Hepatocyte (in vitro differentiated cells): ENCODE data around the gene COL4A3. TPM values are rescaled to one million over a fixed set of nuclear protein-coding genes. Genes with fewer than 3 reads are reported as not detected.
A peak's percentile ranks its signal among the peaks of the same experiment; 100 is the strongest.

Experiments used
- DNase-seq: peaks from one replicate; pipeline ENCODE4 v3.0.0-alpha.2; 2016; ENCODE audit warnings: low spot score
- H2AFZ ChIP-seq: fragments of 200-600 bp; sonication (generic); 2 replicates; pipeline ENCODE4 v1.6.0; 2016; ENCODE audit warnings: antibody characterized with exemption, mild to moderate bottlenecking
- H3K27ac ChIP-seq: fragments of 200-600 bp; sonication (generic); 2 replicates; pipeline ENCODE4 v1.5.1; 2016; ENCODE audit warnings: mild to moderate bottlenecking
- H3K27me3 ChIP-seq: fragments of 200-600 bp; sonication (generic); 2 replicates; pipeline ENCODE4 v1.6.1; 2016
- H3K36me3 ChIP-seq: fragments of 200-600 bp; sonication (generic); replicated peaks from 2 replicates; pipeline ENCODE4 v1.5.1; 2016; ENCODE audit warnings: low read depth; ENCODE audit not compliant: insufficient read depth
- H3K4me1 ChIP-seq: fragments of 200-600 bp; sonication (generic); 2 replicates; pipeline ENCODE4 v1.5.1; 2016; ENCODE audit warnings: mild to moderate bottlenecking, moderate library complexity; ENCODE audit not compliant: insufficient read depth
- H3K4me2 ChIP-seq: fragments of 200-600 bp; sonication (generic); 2 replicates; pipeline ENCODE4 v1.6.0; 2016
- H3K4me3 ChIP-seq: fragments of 200-600 bp; sonication (generic); 2 replicates; pipeline ENCODE4 v1.5.1; 2016; ENCODE audit warnings: mild to moderate bottlenecking
- H3K79me2 ChIP-seq: fragments of 200-600 bp; sonication (generic); 2 replicates; pipeline ENCODE4 v1.6.0; 2017; ENCODE audit warnings: mild to moderate bottlenecking
- H3K9me2 ChIP-seq: fragments of 200-600 bp; sonication (generic); replicated peaks from 2 replicates; pipeline ENCODE4 v1.6.0; 2017; ENCODE audit warnings: mild to moderate bottlenecking; ENCODE audit not compliant: insufficient read depth
- H3K9me3 ChIP-seq: fragments of 200-600 bp; sonication (generic); 2 replicates; pipeline ENCODE4 v1.5.1; 2016; ENCODE audit warnings: low read depth, mild to moderate bottlenecking
- H4K20me1 ChIP-seq: fragments of 200-600 bp; sonication (generic); 2 replicates; pipeline ENCODE4 v1.6.0; 2016; ENCODE audit warnings: mild to moderate bottlenecking; ENCODE audit not compliant: insufficient read depth, poor library complexity, severe bottlenecking
- EZH2 ChIP-seq: fragments of 200-600 bp; sonication (generic); IDR thresholded peaks from 2 replicates; pipeline ENCODE4 v1.6.1; 2016; ENCODE audit warnings: antibody characterized with exemption, mild to moderate bottlenecking, borderline replicate concordance
- EZH2phosphoT487 ChIP-seq: fragments of 200-600 bp; sonication (generic); IDR thresholded peaks from one replicate; pipeline ENCODE4 v1.6.1; 2018; ENCODE audit warnings: antibody characterized with exemption, mild to moderate bottlenecking, low read depth, moderate library complexity; ENCODE audit not compliant: unreplicated experiment, severe bottlenecking
- WGBS: methylation state at CpG from one replicate; pipeline ENCODE4 v1.1.6; 2016; ENCODE audit warnings: low lambda C conversion rate; ENCODE audit errors: missing lambda C conversion rate; 5-methylcytosine and 5-hydroxymethylcytosine counted together
- polyA plus RNA-seq: library from polyadenylated mRNA; unstranded; fragments of >200 nt; fragmentation: Nextera tagmentation; extraction: Ambion mirVana; gene quantifications from 2 replicates; pipeline ENCODE4 v1.2.1, GENCODE V29; 2016
- total RNA-seq: library from RNA; depleted of rRNA; stranded (reverse); fragments of >200 nt; gene quantifications from 2 replicates; pipeline ENCODE4 v1.2.3, GENCODE V29; 2014
- TF ChIP-seq, protein P1 (sequence below): fragments of 200-600 bp; sonication (generic); IDR thresholded peaks from 2 replicates; pipeline ENCODE4 v1.5.1; 2016; ENCODE audit warnings: antibody characterized with exemption, mild to moderate bottlenecking; ENCODE audit not compliant: poor library complexity

COL4A3 gene
- total and polyA plus RNA-seq, 2 experiments from 2014 or later: 0.50 TPM; not detected in 1

DNA sequence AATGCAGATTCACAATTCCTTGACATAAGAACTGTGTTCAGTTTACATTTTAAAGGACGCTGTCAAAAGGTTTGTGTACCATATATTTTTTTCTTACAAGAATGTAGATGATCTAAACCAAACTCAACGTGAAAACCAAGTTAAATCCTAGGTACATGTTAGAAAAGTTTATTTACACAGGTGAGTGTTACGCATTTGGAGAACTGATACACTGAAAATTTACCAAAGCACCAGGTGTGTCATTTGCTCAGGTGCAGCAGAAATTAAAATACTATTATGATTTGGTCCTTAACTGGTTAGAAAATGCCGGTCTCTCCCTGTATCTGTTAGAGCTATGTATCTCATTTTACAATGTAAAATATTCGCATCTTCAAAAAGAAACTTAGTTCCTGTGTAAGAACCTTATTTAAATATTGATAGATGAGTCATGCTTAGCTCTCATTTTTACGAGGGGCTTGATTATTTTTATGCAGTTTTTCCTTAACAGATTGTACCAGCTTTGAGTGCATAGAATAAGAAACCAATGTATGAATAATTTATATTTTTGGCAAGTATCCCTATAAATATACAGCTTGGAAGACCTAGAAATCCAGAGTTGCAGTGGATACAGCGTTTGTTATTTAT, 185.7 kb downstream of the COL4A3 start:
- Histone ChIP-seq H3K4me1 (no peaks in the 10 kb centered on the region), H4K20me1 (no peaks in the 10 kb centered on the region), H3K27ac (no peak overlapping the region), H3K4me3 (no peak overlapping the region), H3K27me3 (no peaks in the 10 kb centered on the region), H3K79me2 (peaks cover 4% of the 10 kb centered on the region), H3K9me2 (no peaks in the 10 kb centered on the region), H3K36me3 (no peaks in the 10 kb centered on the region), H3K9me3 (no peaks in the 10 kb centered on the region), H3K4me2 (no peak overlapping the region), H2AFZ (no peak overlapping the region)
- TF ChIP-seq EZH2: no peak
- TF ChIP-seq, protein P1, sequence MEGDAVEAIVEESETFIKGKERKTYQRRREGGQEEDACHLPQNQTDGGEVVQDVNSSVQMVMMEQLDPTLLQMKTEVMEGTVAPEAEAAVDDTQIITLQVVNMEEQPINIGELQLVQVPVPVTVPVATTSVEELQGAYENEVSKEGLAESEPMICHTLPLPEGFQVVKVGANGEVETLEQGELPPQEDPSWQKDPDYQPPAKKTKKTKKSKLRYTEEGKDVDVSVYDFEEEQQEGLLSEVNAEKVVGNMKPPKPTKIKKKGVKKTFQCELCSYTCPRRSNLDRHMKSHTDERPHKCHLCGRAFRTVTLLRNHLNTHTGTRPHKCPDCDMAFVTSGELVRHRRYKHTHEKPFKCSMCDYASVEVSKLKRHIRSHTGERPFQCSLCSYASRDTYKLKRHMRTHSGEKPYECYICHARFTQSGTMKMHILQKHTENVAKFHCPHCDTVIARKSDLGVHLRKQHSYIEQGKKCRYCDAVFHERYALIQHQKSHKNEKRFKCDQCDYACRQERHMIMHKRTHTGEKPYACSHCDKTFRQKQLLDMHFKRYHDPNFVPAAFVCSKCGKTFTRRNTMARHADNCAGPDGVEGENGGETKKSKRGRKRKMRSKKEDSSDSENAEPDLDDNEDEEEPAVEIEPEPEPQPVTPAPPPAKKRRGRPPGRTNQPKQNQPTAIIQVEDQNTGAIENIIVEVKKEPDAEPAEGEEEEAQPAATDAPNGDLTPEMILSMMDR: no peak
- TF ChIP-seq EZH2phosphoT487: no peak
- WGBS: 79% methylated on average over 7 of the region's 7 CpGs
- DNase-seq: no peak

DNA sequence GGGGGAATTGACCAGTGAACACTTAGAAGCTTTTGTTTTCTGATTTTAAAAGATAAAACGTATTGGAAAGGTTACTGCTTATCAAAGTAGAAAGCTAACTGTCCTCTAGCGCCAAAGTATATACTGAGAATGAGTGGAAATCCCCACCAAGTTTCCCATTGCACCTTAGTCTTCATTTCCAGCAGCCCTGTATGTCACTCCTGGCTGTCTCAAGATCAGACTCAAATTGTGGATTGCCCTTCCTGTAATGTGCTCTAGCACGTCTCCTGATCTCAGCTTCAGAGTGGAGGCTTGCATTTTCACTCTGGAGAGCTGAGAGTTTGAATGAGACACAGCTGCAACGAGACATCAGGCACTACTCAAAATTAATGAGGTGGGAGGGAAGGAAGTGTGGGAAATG, 187.2 kb downstream of the COL4A3 start:
- H3K27ac ChIP-seq: no peak overlapping the region
- no peaks in the 10 kb centered on the region for H4K20me1 ChIP-seq
- peaks cover 4% of the 10 kb centered on the region for H3K79me2 ChIP-seq
- no peaks in the 10 kb centered on the region for H3K4me1 ChIP-seq
- no peaks in the 10 kb centered on the region for H3K27me3 ChIP-seq
- DNase-seq: no peak
- H3K4me3 ChIP-seq: no peak overlapping the region
- H3K36me3 ChIP-seq: no peaks in the 10 kb centered on the region
- H3K9me3 ChIP-seq: no peaks in the 10 kb centered on the region
- TF ChIP-seq EZH2phosphoT487: no peak
- TF ChIP-seq, protein P1: no peak
- no peak for TF ChIP-seq EZH2
- H3K4me2 ChIP-seq: no peak overlapping the region
- no peaks in the 10 kb centered on the region for H3K9me2 ChIP-seq
- no peak overlapping the region for H2AFZ ChIP-seq
- 86% methylated on average over 4 of the region's 4 CpGs for WGBS

DNA sequence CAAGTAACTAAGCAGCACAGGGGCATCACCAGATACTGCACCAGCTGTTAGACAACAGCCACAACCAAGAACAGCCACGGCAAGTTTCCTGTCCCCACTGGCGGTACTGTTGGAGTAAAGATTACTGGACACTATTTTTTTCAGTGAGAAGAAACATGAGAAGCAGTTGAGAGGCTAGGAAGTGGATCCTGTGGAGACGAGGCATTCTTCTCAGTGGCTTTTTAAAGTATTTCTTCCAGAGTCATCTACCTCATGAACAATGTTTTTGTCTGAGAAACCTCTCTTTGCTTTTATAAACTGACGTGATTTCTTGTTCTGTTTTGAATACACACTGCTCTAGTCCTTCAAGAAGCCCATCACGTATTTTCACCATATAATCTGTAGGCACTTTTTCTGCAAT, 195.9 kb downstream of the COL4A3 start:
- H4K20me1 ChIP-seq: no peaks in the 10 kb centered on the region
- WGBS: 83% methylated on average over 5 of the region's 5 CpGs
- TF ChIP-seq EZH2 (no peak), EZH2phosphoT487 (no peak)
- TF ChIP-seq, protein P1: no peak
- no peak overlapping the region for H3K4me2 ChIP-seq
- H3K79me2 ChIP-seq: no peaks in the 10 kb centered on the region
- H3K4me1 ChIP-seq: no peaks in the 10 kb centered on the region
- no peak for DNase-seq
- H3K27me3 ChIP-seq: no peaks in the 10 kb centered on the region
- H3K9me2 ChIP-seq: no peaks in the 10 kb centered on the region
- H3K27ac ChIP-seq: no peak overlapping the region
- H3K36me3 ChIP-seq: no peaks in the 10 kb centered on the region
- no peak overlapping the region for H2AFZ ChIP-seq
- H3K9me3 ChIP-seq: no peaks in the 10 kb centered on the region
- H3K4me3 ChIP-seq: no peak overlapping the region

DNA sequence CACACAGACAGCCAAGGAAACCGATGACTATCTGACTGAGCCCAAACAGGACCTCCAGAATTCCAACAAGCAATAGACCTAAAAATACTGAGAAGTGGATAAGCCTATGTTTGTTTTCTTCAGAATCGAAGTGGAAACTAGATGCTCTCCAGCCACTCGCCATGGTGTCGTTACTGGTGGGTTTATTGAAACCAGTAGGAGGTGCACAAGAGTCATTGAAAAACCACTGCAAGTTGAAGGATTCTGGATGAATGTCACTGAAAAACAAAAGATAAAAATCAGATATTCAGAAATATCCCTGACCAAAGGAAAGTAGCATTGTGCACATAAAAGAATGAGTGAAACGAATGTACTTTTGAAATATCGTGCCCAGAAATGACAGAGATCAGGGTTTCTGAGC, 199.3 kb downstream of the COL4A3 start:
- Histone ChIP-seq H4K20me1 (no peaks in the 10 kb centered on the region), H3K4me3 (no peak overlapping the region), H3K27ac (peak overlapping the region; percentile 7), H3K9me3 (no peaks in the 10 kb centered on the region), H3K4me1 (no peaks in the 10 kb centered on the region), H3K9me2 (no peaks in the 10 kb centered on the region), H3K27me3 (no peaks in the 10 kb centered on the region), H3K79me2 (no peaks in the 10 kb centered on the region), H2AFZ (no peak overlapping the region), H3K36me3 (no peaks in the 10 kb centered on the region), H3K4me2 (no peak overlapping the region)
- TF ChIP-seq, protein P1: peak; percentile 14
- TF ChIP-seq EZH2: no peak
- no peak for DNase-seq
- whole genome bisulfite sequencing: 97% methylated on average over 6 of the region's 6 CpGs
